WI38 (cell line): Measurements from ENCODE around the gene KBTBD7.

Experiments used
- H3K4me3 ChIP-seq: 2 replicates; pipeline ENCODE4 v1.5.1; 2011; ENCODE audit warnings: low read depth, mild to moderate bottlenecking, control low read depth, low read length
- TF ChIP-seq, protein P1 (sequence below): IDR thresholded peaks from 2 replicates; pipeline ENCODE4 v1.5.1; 2012; ENCODE audit warnings: low read depth, mild to moderate bottlenecking, control low read depth, low read length

The KBTBD7 gene

GRCh38 chr13:41229356-41229755 lies 35.0 kb upstream of the KBTBD7 start:
- no peak overlapping the region for H3K4me3 ChIP-seq

DNA sequence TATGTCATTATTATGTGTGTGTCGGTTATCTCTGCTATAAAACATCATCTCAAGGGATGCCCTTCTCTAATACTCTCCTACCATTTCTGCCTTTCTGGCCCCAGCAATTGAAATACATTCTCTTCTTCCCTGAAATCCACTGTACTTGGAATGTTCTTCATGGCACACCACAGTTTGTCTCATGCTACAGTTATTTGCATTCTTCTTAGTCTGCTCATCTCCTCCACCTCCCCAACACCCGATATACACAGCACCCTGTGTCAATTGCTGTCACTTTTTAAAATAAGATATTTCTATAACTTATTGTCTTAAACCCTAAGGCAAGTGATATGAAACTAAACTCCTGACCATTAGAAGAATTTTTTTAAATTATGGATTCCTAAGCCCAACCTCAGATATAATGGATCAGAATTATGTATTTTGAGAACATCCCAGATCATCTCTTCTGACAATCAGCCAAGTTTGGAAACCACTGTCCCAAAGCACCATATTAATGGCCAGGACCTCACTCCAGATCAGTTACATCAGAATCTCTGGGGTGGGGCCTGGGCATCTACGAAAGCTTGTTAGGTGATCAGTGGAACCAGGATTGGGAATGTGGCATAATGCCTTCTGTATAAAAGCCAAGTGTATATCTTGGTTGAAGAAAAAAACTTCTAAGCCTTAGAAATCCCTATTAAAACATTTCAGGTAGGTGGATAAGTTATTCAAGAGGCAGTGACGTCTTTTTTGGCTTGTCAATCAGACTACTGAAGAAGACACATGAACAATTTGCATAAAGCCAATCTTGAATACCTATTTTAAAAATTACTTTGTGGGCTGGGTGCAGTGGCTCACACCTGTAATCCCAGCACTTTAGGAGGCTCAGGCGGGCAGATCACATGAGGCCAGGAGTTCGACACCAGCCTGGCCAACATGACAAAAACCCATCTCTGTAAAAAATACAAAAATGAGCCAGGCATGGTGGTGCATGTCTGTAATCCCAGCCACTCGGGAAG lies 30.0 kb upstream of the KBTBD7 start:
- TF ChIP-seq, protein P1, sequence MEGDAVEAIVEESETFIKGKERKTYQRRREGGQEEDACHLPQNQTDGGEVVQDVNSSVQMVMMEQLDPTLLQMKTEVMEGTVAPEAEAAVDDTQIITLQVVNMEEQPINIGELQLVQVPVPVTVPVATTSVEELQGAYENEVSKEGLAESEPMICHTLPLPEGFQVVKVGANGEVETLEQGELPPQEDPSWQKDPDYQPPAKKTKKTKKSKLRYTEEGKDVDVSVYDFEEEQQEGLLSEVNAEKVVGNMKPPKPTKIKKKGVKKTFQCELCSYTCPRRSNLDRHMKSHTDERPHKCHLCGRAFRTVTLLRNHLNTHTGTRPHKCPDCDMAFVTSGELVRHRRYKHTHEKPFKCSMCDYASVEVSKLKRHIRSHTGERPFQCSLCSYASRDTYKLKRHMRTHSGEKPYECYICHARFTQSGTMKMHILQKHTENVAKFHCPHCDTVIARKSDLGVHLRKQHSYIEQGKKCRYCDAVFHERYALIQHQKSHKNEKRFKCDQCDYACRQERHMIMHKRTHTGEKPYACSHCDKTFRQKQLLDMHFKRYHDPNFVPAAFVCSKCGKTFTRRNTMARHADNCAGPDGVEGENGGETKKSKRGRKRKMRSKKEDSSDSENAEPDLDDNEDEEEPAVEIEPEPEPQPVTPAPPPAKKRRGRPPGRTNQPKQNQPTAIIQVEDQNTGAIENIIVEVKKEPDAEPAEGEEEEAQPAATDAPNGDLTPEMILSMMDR: no peak

More at GRCh38 chr13:41229356-41229755, 35.0 kb upstream of the KBTBD7 start:
- TF ChIP-seq, protein P1: no peak

GRCh38 chr13:41222259-41222852 lies 28.0 kb upstream of the KBTBD7 start:
- TF ChIP-seq, protein P1: peak; percentile 56; the same call in 1 of the 2 replicates
- no peak overlapping the region for H3K4me3 ChIP-seq

More for the DNA sequence above, 30.0 kb upstream of the KBTBD7 start:
- H3K4me3 ChIP-seq: no peak overlapping the region

GRCh38 chr13:41220401-41220800 lies 26.0 kb upstream of the KBTBD7 start:
- H3K4me3 ChIP-seq: no peak overlapping the region
- TF ChIP-seq, protein P1: no peak

- no peak overlapping the region for H3K4me3 ChIP-seq
- TF ChIP-seq, protein P1: no peak
Measured at GRCh38 chr13:41216160-41216559, 21.8 kb upstream of the KBTBD7 start.

DNA sequence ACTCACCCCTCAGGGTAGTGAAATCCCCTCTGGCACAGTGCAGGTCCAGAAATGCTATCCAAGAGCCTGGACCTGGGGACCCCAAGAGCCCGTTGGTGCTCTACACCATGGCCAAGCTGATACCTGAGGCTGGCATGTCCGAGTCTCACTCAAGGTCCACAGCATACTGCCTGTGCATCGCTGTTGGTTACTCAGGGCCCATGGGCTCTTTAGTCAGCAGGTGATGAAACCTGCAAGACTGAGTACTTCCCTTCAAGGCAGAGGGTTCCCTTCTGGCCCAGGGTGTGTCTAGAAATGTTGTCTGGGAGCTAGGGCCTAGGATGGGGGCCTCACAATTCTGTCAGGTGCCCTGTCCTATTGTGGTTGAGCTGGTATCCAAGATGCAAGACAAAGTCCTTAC lies 19.6 kb upstream of the KBTBD7 start:
- TF ChIP-seq, protein P1: no peak
- H3K4me3 ChIP-seq: no peak overlapping the region

DNA sequence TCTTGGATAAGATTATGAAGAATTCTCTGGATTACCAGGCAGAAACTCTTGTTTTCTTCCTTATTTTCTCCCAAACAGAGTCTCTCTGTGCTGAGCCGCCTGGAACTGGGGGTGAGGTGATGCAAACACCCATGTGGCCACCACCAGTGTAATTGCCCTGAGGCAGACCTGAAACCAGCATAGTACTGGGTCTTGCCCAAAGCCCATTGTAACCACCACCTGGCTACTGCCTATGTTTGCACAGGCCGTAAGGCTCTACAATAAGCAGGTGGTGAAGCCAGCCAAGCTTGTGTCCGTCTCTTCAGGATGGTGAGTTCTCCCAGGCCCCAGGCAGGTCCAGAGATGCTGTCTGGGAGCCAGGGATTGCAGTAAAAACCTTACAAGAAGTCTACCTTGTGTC lies 18.9 kb upstream of the KBTBD7 start:
- no peak overlapping the region for H3K4me3 ChIP-seq
- TF ChIP-seq, protein P1: no peak
